Body of pancreas (tissue), 4 donors: Measurements from ENCODE around the gene LTBP1. TPM values are rescaled to one million over a fixed set of nuclear protein-coding genes. Genes with fewer than 3 reads are reported as not detected.

ENCODE experiments used
- ATAC-seq: fragments of 150-250 bp; one replicate; pipeline ENCODE4 v1.9.1; 2016
- DNase-seq, 4 donors: peaks; one replicate each; pipeline ENCODE4 v3.0.0-alpha.2; 2019
- H3K27ac ChIP-seq, 4 donors: fragments of 200-600 bp; sonication (generic); 1 replicate in 3 of 4; 2 replicates in 1 of 4; pipeline versions ENCODE4 v1.5.1 to v1.6.1; 2016 to 2019; ENCODE audit warnings: mild to moderate bottlenecking in 1 of 4, mixed read lengths in 1 of 4, moderate library complexity in 1 of 4
- H3K27me3 ChIP-seq, 2 donors: fragments of 200-600 bp; sonication (generic); one replicate each; pipeline ENCODE4 v1.6.0; 2016; ENCODE audit warnings: mild to moderate bottlenecking in 1 of 2
- H3K36me3 ChIP-seq, 2 donors: fragments of 200-600 bp; sonication (generic); replicated peaks in 1 of 2; 2 replicates each; pipeline ENCODE4 v1.5.1; 2016; ENCODE audit warnings: low read depth in 2 of 2; ENCODE audit not compliant: insufficient read depth in 1 of 2
- H3K4me1 ChIP-seq: fragments of 200-600 bp; sonication (generic); one replicate; pipeline ENCODE4 v1.6.0; 2016
- H3K4me3 ChIP-seq, 2 donors: fragments of 200-600 bp; sonication (generic); 1 replicate in 1 of 2; 2 replicates in 1 of 2; pipeline ENCODE4 v1.5.1; 2016 to 2019
- H3K9me3 ChIP-seq, 3 donors: fragments of 200-600 bp; sonication (generic); 1 replicate in 2 of 3; 2 replicates in 1 of 3; pipeline ENCODE4 v1.5.1; 2016
- POLR2A ChIP-seq, 3 donors: fragments of 450-650 bp; IDR thresholded peaks; one replicate each; pipeline ENCODE4 v1.6.1; 2016; ENCODE audit warnings: antibody characterized with exemption in 3 of 3, mild to moderate bottlenecking in 2 of 3
- WGBS, 2 donors: methylation state at CpG; one replicate each; pipeline ENCODE4 v1.1.5; 2017; 5-methylcytosine and 5-hydroxymethylcytosine counted together
- intact Hi-C: fragments of 100-400 bp; cut with DNase I; formaldehyde crosslinking; loops from one replicate; pipeline ENCODE4 v1.15.1; 2023
- total RNA-seq, 2 donors: library from RNA; depleted of rRNA; stranded (reverse); fragments of >200 nt; gene quantifications; one replicate each; pipeline ENCODE4 v1.1.0, GENCODE V29; 2016
- TF ChIP-seq, protein P1 (sequence below), 7 experiments: fragments of 450-650 bp in 4 of 7; fragments of 200-600 bp in 3 of 7; sonication (generic) in 3 of 7; IDR thresholded peaks; one replicate each; pipeline ENCODE4 v1.5.1; 2016 to 2019; ENCODE audit warnings: antibody characterized with exemption in 7 of 7

LTBP1 gene
- total RNA-seq, 2 donors from 2014 or later: 8.8 to 10.2 TPM

DNA sequence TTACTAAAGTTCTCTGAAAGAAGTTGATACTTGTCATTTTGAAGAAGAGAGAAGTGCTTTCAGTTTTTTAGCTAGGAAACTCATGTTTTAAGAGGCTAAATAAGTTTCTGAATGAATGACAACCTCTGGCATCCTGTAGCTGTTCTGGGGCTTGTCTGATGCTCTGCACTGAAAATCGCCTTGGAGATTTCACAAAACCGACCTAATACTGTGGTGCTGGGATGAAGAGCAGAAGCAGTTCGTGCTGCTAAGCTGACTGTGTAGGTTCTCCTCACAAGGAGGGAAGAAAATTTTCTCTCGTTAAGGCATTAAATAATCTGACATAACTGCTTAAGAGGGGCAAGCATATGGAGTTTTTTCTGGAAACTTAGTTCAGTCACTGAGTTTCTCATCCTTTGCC, 193.2 kb downstream of the LTBP1 start:
- intact Hi-C loops: no loop called here
- Histone ChIP-seq H3K9me3 (no peaks in the 10 kb centered on the region), H3K4me3 (no peak overlapping the region), H3K4me1 (no peaks in the 10 kb centered on the region), H3K27me3 (no peaks in the 10 kb centered on the region), H3K27ac (no peak overlapping the region), H3K36me3 (no peaks in the 10 kb centered on the region)
- WGBS, 2 donors: 85 to 90% methylated on average over 4 of the region's 4 CpGs
- TF ChIP-seq POLR2A (IDR thresholded peaks at IDR 0.05): no peak
- TF ChIP-seq, protein P1, sequence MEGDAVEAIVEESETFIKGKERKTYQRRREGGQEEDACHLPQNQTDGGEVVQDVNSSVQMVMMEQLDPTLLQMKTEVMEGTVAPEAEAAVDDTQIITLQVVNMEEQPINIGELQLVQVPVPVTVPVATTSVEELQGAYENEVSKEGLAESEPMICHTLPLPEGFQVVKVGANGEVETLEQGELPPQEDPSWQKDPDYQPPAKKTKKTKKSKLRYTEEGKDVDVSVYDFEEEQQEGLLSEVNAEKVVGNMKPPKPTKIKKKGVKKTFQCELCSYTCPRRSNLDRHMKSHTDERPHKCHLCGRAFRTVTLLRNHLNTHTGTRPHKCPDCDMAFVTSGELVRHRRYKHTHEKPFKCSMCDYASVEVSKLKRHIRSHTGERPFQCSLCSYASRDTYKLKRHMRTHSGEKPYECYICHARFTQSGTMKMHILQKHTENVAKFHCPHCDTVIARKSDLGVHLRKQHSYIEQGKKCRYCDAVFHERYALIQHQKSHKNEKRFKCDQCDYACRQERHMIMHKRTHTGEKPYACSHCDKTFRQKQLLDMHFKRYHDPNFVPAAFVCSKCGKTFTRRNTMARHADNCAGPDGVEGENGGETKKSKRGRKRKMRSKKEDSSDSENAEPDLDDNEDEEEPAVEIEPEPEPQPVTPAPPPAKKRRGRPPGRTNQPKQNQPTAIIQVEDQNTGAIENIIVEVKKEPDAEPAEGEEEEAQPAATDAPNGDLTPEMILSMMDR (IDR thresholded peaks at IDR 0.05): no peak
- DNase-seq (no peak), ATAC-seq (no peak)

DNA sequence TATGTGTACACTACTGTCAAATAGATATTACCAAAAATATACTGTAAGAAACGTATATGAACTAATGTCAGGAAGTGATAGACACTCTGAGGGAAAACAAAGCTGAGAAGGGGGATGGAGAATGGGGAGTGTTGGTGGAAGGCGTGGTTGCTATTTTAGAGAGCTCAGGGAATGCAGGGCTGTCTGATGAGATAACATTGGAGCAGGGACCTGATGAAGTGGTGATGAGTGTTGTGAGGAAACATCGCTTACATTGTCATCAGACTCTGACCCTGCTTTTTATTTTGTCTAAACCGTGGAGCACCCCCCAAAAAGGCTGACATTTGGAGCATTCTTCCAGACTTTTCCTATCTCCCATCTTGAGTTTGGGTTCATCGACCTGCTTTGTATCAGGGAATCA, 194.7 kb downstream of the LTBP1 start:
- 86 to 87% methylated on average over 5 of the region's 5 CpGs for WGBS, 2 donors
- intact Hi-C loops: no loop called here
- H3K27me3 ChIP-seq: no peaks in the 10 kb centered on the region
- no peak for TF ChIP-seq POLR2A (IDR thresholded peaks at IDR 0.05)
- TF ChIP-seq, protein P1 (IDR thresholded peaks at IDR 0.05): no peak
- H3K4me1 ChIP-seq: no peaks in the 10 kb centered on the region
- DNase-seq (no peak), ATAC-seq (no peak)
- no peak overlapping the region for H3K4me3 ChIP-seq
- no peaks in the 10 kb centered on the region for H3K36me3 ChIP-seq
- H3K9me3 ChIP-seq: no peaks in the 10 kb centered on the region
- no peak overlapping the region for H3K27ac ChIP-seq

- H3K4me3 ChIP-seq: no peak overlapping the region
- ATAC-seq (no peak), DNase-seq (no peak)
- no peaks in the 10 kb centered on the region for H3K36me3 ChIP-seq
- no peaks in the 10 kb centered on the region for H3K9me3 ChIP-seq
- TF ChIP-seq, protein P1 (IDR thresholded peaks at IDR 0.05): no peak
- no peak for TF ChIP-seq POLR2A (IDR thresholded peaks at IDR 0.05)
- H3K27ac ChIP-seq: no peak overlapping the region
- 80 to 88% methylated on average over 4 of the region's 4 CpGs for WGBS, 2 donors
- intact Hi-C loops: no loop called here
- no peaks in the 10 kb centered on the region for H3K27me3 ChIP-seq
- H3K4me1 ChIP-seq: no peaks in the 10 kb centered on the region
These were observed 196.1 kb downstream of the LTBP1 start for GRCh38 chr2:33142810-33143209.

GRCh38 chr2:33144243-33144642, 197.5 kb downstream of the LTBP1 start:
- 88 to 89% methylated on average over 3 of the region's 3 CpGs for WGBS, 2 donors
- Histone ChIP-seq H3K4me1 (no peaks in the 10 kb centered on the region), H3K27ac (no peak overlapping the region), H3K4me3 (no peak overlapping the region), H3K9me3 (no peaks in the 10 kb centered on the region), H3K36me3 (no peaks in the 10 kb centered on the region), H3K27me3 (no peaks in the 10 kb centered on the region)
- no peak for TF ChIP-seq POLR2A (IDR thresholded peaks at IDR 0.05)
- TF ChIP-seq, protein P1 (IDR thresholded peaks at IDR 0.05): no peak
- intact Hi-C loops: no loop called here
- ATAC-seq (no peak), DNase-seq (no peak)

- Histone ChIP-seq H3K36me3 (no peaks in the 10 kb centered on the region), H3K4me1 (no peaks in the 10 kb centered on the region), H3K27me3 (no peaks in the 10 kb centered on the region), H3K9me3 (no peaks in the 10 kb centered on the region), H3K27ac (no peak overlapping the region), H3K4me3 (no peak overlapping the region)
- DNase-seq (no peak), ATAC-seq (no peak)
- WGBS, 2 donors: 76 to 98% methylated on average over 3 of the region's 3 CpGs
- TF ChIP-seq, protein P1 (IDR thresholded peaks at IDR 0.05): no peak
- no peak for TF ChIP-seq POLR2A (IDR thresholded peaks at IDR 0.05)
- intact Hi-C loops: no loop called here
These were observed 198.7 kb downstream of the LTBP1 start for GRCh38 chr2:33145459-33145858.
